Measurements from ENCODE around the gene MRNIP.

DNA sequence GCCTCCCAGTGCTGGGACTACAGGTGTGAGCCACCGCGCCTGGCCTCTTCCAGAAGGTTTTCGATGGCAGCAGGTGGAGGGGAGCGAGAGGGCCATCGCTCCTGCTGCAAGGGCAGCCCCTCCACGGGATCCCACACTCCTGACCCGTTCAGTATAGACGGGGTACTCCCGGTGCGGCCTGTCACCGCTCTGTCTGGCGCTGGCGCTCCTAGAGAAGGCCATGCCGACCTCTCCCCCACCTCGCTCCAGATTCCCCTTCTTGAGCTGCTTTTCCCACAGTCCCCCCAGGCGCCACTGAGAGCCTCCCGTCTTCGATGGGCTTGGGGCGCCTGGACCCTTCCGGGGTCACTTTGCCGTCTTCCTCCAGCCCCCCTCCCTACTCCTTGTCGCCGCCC, 42.2 kb downstream of the MRNIP start:
- TF ChIP-seq CTCF (conservative IDR thresholded peaks at IDR 0.05; ENCODE audit: low read depth, low read length) = no peak
- TF ChIP-seq USF2 (IDR thresholded peaks at IDR 0.05; ENCODE audit: low read depth, low read length) = no peak
- TF ChIP-seq POLR2A (IDR thresholded peaks at IDR 0.05; ENCODE audit: low read depth, low read length) = no peak
- TF ChIP-seq SMC3 (IDR thresholded peaks at IDR 0.05; ENCODE audit: low read depth, low read length) = no peak
- TF ChIP-seq RCOR1 (IDR thresholded peaks at IDR 0.05; ENCODE audit: insufficient replicate concordance, low read length) = no peak
- no peak for TF ChIP-seq FOS (IDR thresholded peaks at IDR 0.05; ENCODE audit: low read depth, low read length)
- TF ChIP-seq MXI1 (IDR thresholded peaks at IDR 0.05; ENCODE audit: borderline replicate concordance, low read depth, low read length) = no peak
- TF ChIP-seq MAZ (IDR thresholded peaks at IDR 0.05; ENCODE audit: borderline replicate concordance, low read depth, low read length) = no peak
- TF ChIP-seq RAD21 (IDR thresholded peaks at IDR 0.05; ENCODE audit: low read length) = no peak
- no peak for TF ChIP-seq RFX5 (IDR thresholded peaks at IDR 0.05; ENCODE audit: low read depth, low read length)
- no peak for TF ChIP-seq MAFK (IDR thresholded peaks at IDR 0.05; ENCODE audit: low read depth, low read length)
- no peak for TF ChIP-seq CEBPB (IDR thresholded peaks at IDR 0.05; ENCODE audit: low read depth, low read length)

Data from IMR-90 (cell line).